Trophoblast cell (in vitro differentiated cells and primary cell): ENCODE measurements around the gene RIMBP2.

Experiments
- DNase-seq, 2 donors: peaks; one replicate each; pipeline ENCODE4 v3.0.0-alpha.2; 2016
- H2AFZ ChIP-seq: 2 replicates; pipeline ENCODE4 v1.6.1; 2013; ENCODE audit warnings: low read length, moderate library complexity, mild to moderate bottlenecking; ENCODE audit not compliant: insufficient read depth, poor library complexity
- H2AK5ac ChIP-seq: 2 replicates; pipeline ENCODE4 v1.6.1; 2013; ENCODE audit warnings: mild to moderate bottlenecking, low read length
- H2BK120ac ChIP-seq: 2 replicates; pipeline ENCODE4 v1.6.1; 2013; ENCODE audit warnings: low read length, mild to moderate bottlenecking, moderate library complexity; ENCODE audit not compliant: insufficient read depth, poor library complexity
- H2BK12ac ChIP-seq: 2 replicates; pipeline ENCODE4 v1.6.1; 2013; ENCODE audit warnings: mild to moderate bottlenecking, low read length, moderate library complexity
- H2BK5ac ChIP-seq: 2 replicates; pipeline ENCODE4 v1.6.1; 2013; ENCODE audit warnings: low read length, low read depth, moderate library complexity, mild to moderate bottlenecking; ENCODE audit not compliant: poor library complexity
- H3K14ac ChIP-seq: 2 replicates; pipeline ENCODE4 v1.6.1; 2013; ENCODE audit warnings: mild to moderate bottlenecking, low read length
- H3K18ac ChIP-seq: 2 replicates; pipeline ENCODE4 v1.6.1; 2013; ENCODE audit warnings: mild to moderate bottlenecking, low read length
- H3K23ac ChIP-seq: 2 replicates; pipeline ENCODE4 v1.6.1; 2013; ENCODE audit warnings: low read length
- H3K27ac ChIP-seq: 2 replicates; pipeline ENCODE4 v1.5.1; 2013; ENCODE audit warnings: low read depth, mild to moderate bottlenecking, inconsistent platforms, low read length, moderate library complexity
- H3K27me3 ChIP-seq: 2 replicates; pipeline ENCODE4 v1.6.1; 2013; ENCODE audit warnings: inconsistent platforms, mild to moderate bottlenecking, low read length, moderate library complexity; ENCODE audit not compliant: insufficient read depth
- H3K36me3 ChIP-seq, 2 experiments: 1 replicate in 1 of 2; 2 replicates in 1 of 2; pipeline ENCODE4 v1.6.1; 2013; ENCODE audit warnings: low read length in 2 of 2, mild to moderate bottlenecking in 2 of 2, moderate library complexity in 1 of 2; ENCODE audit not compliant: insufficient read depth in 2 of 2, control insufficient read depth in 1 of 2
- H3K4ac ChIP-seq: 2 replicates; pipeline ENCODE4 v1.6.1; 2013; ENCODE audit warnings: low read depth, mild to moderate bottlenecking, low read length, moderate library complexity
- H3K4me1 ChIP-seq, 2 experiments: 1 replicate in 1 of 2; 2 replicates in 1 of 2; pipeline ENCODE4 v1.6.1; 2013; ENCODE audit warnings: low read length in 2 of 2, mild to moderate bottlenecking in 2 of 2, moderate library complexity in 1 of 2; ENCODE audit not compliant: insufficient read depth in 2 of 2, control insufficient read depth in 1 of 2
- H3K4me2 ChIP-seq: 2 replicates; pipeline ENCODE4 v1.6.1; 2013; ENCODE audit warnings: inconsistent platforms, mild to moderate bottlenecking, low read length, moderate library complexity
- H3K4me3 ChIP-seq: 2 replicates; pipeline ENCODE4 v1.5.1; 2013; ENCODE audit warnings: mild to moderate bottlenecking, low read depth, low read length, inconsistent platforms
- H3K79me1 ChIP-seq: one replicate; pipeline ENCODE4 v1.6.1; 2013; ENCODE audit warnings: low read length
- H3K79me2 ChIP-seq: 2 replicates; pipeline ENCODE4 v1.6.1; 2013; ENCODE audit warnings: low read length, mild to moderate bottlenecking; ENCODE audit not compliant: control insufficient read depth, insufficient read depth, poor library complexity
- H3K9ac ChIP-seq: 2 replicates; pipeline ENCODE4 v1.6.1; 2013; ENCODE audit warnings: mild to moderate bottlenecking, low read length
- H3K9me3 ChIP-seq: 2 replicates; pipeline ENCODE4 v1.6.1; 2013; ENCODE audit warnings: low read depth, mild to moderate bottlenecking, control low read depth, inconsistent platforms, low read length; ENCODE audit not compliant: insufficient read depth
- H4K12ac ChIP-seq: 2 replicates; pipeline ENCODE4 v1.6.1; 2013; ENCODE audit warnings: low read depth, mild to moderate bottlenecking, low read length, moderate library complexity
- H4K8ac ChIP-seq: 2 replicates; pipeline ENCODE4 v1.6.1; 2013; ENCODE audit warnings: low read depth, mild to moderate bottlenecking, low read length, moderate library complexity
- H4K91ac ChIP-seq: one replicate; pipeline ENCODE4 v1.6.1; 2013; ENCODE audit warnings: low read depth, mild to moderate bottlenecking, low read length, moderate library complexity
- WGBS: extraction: QIAGEN DNeasy Blood & Tissue Kit; methylation state at CpG from one replicate; pipeline ENCODE4 v1.1.7; 2013; ENCODE audit warnings: missing lambda C conversion rate; ENCODE audit not compliant: insufficient read length, insufficient coverage; ENCODE audit errors: extremely low coverage; 5-methylcytosine and 5-hydroxymethylcytosine counted together

RIMBP2 gene

GRCh38 chr12:130420071-130420470 lies 296.0 kb downstream of the RIMBP2 start:
- H3K4me2 ChIP-seq = no peak overlapping the region
- H3K23ac ChIP-seq = no peak overlapping the region
- H3K79me2 ChIP-seq = no peaks in the 10 kb centered on the region
- H2BK120ac ChIP-seq = no peak overlapping the region
- no peak overlapping the region for H3K18ac ChIP-seq
- no peak overlapping the region for H4K91ac ChIP-seq
- no peak overlapping the region for H4K8ac ChIP-seq
- no peak overlapping the region for H3K14ac ChIP-seq
- no peak for DNase-seq
- no peak overlapping the region for H2BK5ac ChIP-seq
- H3K36me3 ChIP-seq = no peaks in the 10 kb centered on the region
- WGBS = no CpG with 5 or more reads among the region's 4 CpGs
- no peak overlapping the region for H3K27ac ChIP-seq
- no peak overlapping the region for H4K12ac ChIP-seq
- no peaks in the 10 kb centered on the region for H3K79me1 ChIP-seq
- H3K4me1 ChIP-seq = no peaks in the 10 kb centered on the region
- H3K4me3 ChIP-seq = no peak overlapping the region
- no peak overlapping the region for H2AK5ac ChIP-seq
- no peak overlapping the region for H2BK12ac ChIP-seq
- no peak overlapping the region for H2AFZ ChIP-seq
- peaks cover 2% of the 10 kb centered on the region for H3K9me3 ChIP-seq
- no peak overlapping the region for H3K9ac ChIP-seq
- no peaks in the 10 kb centered on the region for H3K27me3 ChIP-seq
- H3K4ac ChIP-seq = no peak overlapping the region

- no peaks in the 10 kb centered on the region for H3K79me1 ChIP-seq
- H3K27me3 ChIP-seq = no peaks in the 10 kb centered on the region
- no peak for DNase-seq
- H2BK12ac ChIP-seq = no peak overlapping the region
- no peak overlapping the region for H4K12ac ChIP-seq
- no peak overlapping the region for H3K27ac ChIP-seq
- no peak overlapping the region for H2BK5ac ChIP-seq
- WGBS = no CpG with 5 or more reads among the region's 6 CpGs
- H3K4me2 ChIP-seq = no peak overlapping the region
- H3K4me1 ChIP-seq = no peaks in the 10 kb centered on the region
- no peaks in the 10 kb centered on the region for H3K79me2 ChIP-seq
- H3K9me3 ChIP-seq = peaks cover 4% of the 10 kb centered on the region
- H2AFZ ChIP-seq = no peak overlapping the region
- no peaks in the 10 kb centered on the region for H3K36me3 ChIP-seq
- H2BK120ac ChIP-seq = no peak overlapping the region
- H3K14ac ChIP-seq = no peak overlapping the region
- H2AK5ac ChIP-seq = no peak overlapping the region
- H3K23ac ChIP-seq = no peak overlapping the region
- no peak overlapping the region for H3K9ac ChIP-seq
- H4K8ac ChIP-seq = no peak overlapping the region
- H3K18ac ChIP-seq = no peak overlapping the region
- H4K91ac ChIP-seq = no peak overlapping the region
- H3K4me3 ChIP-seq = no peak overlapping the region
- no peak overlapping the region for H3K4ac ChIP-seq
Measured at GRCh38 chr12:130419116-130419515, 297.0 kb downstream of the RIMBP2 start.

GRCh38 chr12:130418251-130418650 lies 297.8 kb downstream of the RIMBP2 start:
- Histone ChIP-seq H2AK5ac (no peak overlapping the region), H3K14ac (no peak overlapping the region), H3K9ac (no peak overlapping the region), H3K4ac (no peak overlapping the region), H3K79me2 (no peaks in the 10 kb centered on the region), H3K4me2 (no peak overlapping the region), H3K4me3 (no peak overlapping the region), H4K12ac (no peak overlapping the region), H3K79me1 (no peaks in the 10 kb centered on the region), H3K4me1 (no peaks in the 10 kb centered on the region), H4K8ac (no peak overlapping the region), H3K18ac (no peak overlapping the region), H2BK12ac (no peak overlapping the region), H2AFZ (no peak overlapping the region), H2BK5ac (no peak overlapping the region), H3K36me3 (no peaks in the 10 kb centered on the region), H3K27ac (no peak overlapping the region), H4K91ac (no peak overlapping the region), H3K23ac (no peak overlapping the region), H3K27me3 (no peaks in the 10 kb centered on the region), H3K9me3 (peaks cover 4% of the 10 kb centered on the region), H2BK120ac (no peak overlapping the region)
- DNase-seq = no peak
- WGBS = no CpG with 5 or more reads among the region's 3 CpGs

- no peak overlapping the region for H2BK12ac ChIP-seq
- H4K12ac ChIP-seq = no peak overlapping the region
- H3K27ac ChIP-seq = no peak overlapping the region
- no peak overlapping the region for H3K14ac ChIP-seq
- H2AFZ ChIP-seq = no peak overlapping the region
- no peaks in the 10 kb centered on the region for H3K4me1 ChIP-seq
- H3K4me2 ChIP-seq = no peak overlapping the region
- peaks cover 2% of the 10 kb centered on the region for H3K9me3 ChIP-seq
- H4K8ac ChIP-seq = no peak overlapping the region
- no peaks in the 10 kb centered on the region for H3K79me1 ChIP-seq
- H3K79me2 ChIP-seq = no peaks in the 10 kb centered on the region
- no peak overlapping the region for H3K18ac ChIP-seq
- no peaks in the 10 kb centered on the region for H3K36me3 ChIP-seq
- DNase-seq = no peak
- no peak overlapping the region for H4K91ac ChIP-seq
- H3K9ac ChIP-seq = no peak overlapping the region
- H3K4me3 ChIP-seq = no peak overlapping the region
- H2BK5ac ChIP-seq = no peak overlapping the region
- no peak overlapping the region for H2AK5ac ChIP-seq
- H3K23ac ChIP-seq = no peak overlapping the region
- WGBS = no CpG with 5 or more reads among the region's 7 CpGs
- H2BK120ac ChIP-seq = no peak overlapping the region
- no peak overlapping the region for H3K4ac ChIP-seq
- no peaks in the 10 kb centered on the region for H3K27me3 ChIP-seq
Measured at GRCh38 chr12:130414381-130414780, 301.7 kb downstream of the RIMBP2 start.
